B cell (primary cell): ENCODE measurements around the gene ZBTB32.

Experiments used
- EZH2 ChIP-seq: IDR thresholded peaks from 2 replicates; pipeline ENCODE4 v1.6.1; 2012; ENCODE audit warnings: borderline replicate concordance, low read depth, mild to moderate bottlenecking, moderate library complexity, low read length; ENCODE audit not compliant: insufficient read depth, poor library complexity, severe bottlenecking
- TF ChIP-seq, protein P1 (sequence below): fragments of 200-600 bp; IDR thresholded peaks from one replicate; pipeline ENCODE4 v1.8.0; 2022; ENCODE audit warnings: antibody characterized with exemption, mild to moderate bottlenecking

DNA sequence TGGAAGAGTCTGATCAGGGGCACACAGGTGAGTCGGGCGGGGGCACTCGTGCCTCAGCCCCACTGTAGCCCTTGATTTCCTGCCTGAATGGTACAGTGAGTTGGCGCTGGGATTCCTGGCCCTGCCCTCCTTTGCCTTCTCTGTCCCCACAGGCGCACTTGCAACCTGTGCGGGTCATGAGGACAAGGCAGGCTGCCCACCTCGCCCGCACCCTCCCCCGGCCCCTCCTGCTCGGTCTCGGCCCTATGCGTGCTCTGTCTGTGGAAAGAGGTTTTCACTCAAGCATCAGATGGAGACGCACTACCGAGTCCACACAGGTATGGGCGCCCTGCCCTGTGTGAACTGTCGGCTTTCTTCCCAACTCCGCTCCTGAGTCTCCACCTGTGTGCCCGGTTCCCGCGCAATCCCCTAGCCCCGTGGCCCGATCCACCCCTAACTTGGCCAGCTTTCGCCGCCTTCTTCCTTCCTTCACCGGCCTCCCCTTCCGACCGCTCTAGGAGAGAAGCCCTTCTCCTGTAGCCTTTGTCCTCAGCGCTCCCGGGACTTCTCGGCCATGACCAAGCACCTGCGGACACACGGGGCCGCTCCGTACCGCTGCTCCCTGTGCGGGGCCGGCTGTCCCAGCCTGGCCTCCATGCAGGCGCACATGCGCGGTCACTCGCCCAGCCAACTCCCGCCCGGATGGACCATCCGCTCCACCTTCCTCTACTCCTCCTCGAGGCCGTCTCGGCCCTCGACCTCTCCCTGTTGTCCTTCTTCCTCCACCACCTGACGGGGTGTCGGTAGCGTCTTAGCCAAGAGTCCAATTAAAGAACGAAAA, 11.8 kb downstream of the ZBTB32 start:
- TF ChIP-seq, protein P1, sequence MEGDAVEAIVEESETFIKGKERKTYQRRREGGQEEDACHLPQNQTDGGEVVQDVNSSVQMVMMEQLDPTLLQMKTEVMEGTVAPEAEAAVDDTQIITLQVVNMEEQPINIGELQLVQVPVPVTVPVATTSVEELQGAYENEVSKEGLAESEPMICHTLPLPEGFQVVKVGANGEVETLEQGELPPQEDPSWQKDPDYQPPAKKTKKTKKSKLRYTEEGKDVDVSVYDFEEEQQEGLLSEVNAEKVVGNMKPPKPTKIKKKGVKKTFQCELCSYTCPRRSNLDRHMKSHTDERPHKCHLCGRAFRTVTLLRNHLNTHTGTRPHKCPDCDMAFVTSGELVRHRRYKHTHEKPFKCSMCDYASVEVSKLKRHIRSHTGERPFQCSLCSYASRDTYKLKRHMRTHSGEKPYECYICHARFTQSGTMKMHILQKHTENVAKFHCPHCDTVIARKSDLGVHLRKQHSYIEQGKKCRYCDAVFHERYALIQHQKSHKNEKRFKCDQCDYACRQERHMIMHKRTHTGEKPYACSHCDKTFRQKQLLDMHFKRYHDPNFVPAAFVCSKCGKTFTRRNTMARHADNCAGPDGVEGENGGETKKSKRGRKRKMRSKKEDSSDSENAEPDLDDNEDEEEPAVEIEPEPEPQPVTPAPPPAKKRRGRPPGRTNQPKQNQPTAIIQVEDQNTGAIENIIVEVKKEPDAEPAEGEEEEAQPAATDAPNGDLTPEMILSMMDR, result no peak
- no peak for TF ChIP-seq EZH2
